Endodermal cell (in vitro differentiated cells): ENCODE results near the gene IL18R1. TPM values are rescaled to one million over a fixed set of nuclear protein-coding genes. Genes with fewer than 3 reads are reported as not detected.

Experiments
- DNase-seq: peaks from one replicate; pipeline ENCODE4 v3.0.0-alpha.2; 2017
- H3K27ac ChIP-seq: 2 replicates; pipeline ENCODE4 v1.5.1; 2013; ENCODE audit warnings: mild to moderate bottlenecking, low read depth, low read length, moderate library complexity
- H3K27me3 ChIP-seq: 2 replicates; pipeline ENCODE4 v1.6.1; 2013; ENCODE audit warnings: mild to moderate bottlenecking, low read length, moderate library complexity; ENCODE audit not compliant: insufficient read depth, control insufficient read depth, poor library complexity, severe bottlenecking
- H3K36me3 ChIP-seq: 2 replicates; pipeline ENCODE4 v1.7.0; 2013; ENCODE audit warnings: mild to moderate bottlenecking, low read length, moderate library complexity; ENCODE audit not compliant: control insufficient read depth, insufficient read depth
- H3K4me1 ChIP-seq: one replicate; pipeline ENCODE4 v1.7.0; 2013; ENCODE audit warnings: low read length; ENCODE audit not compliant: control insufficient read depth, insufficient read depth
- H3K4me3 ChIP-seq: 2 replicates; pipeline ENCODE4 v1.5.1; 2013; ENCODE audit warnings: mild to moderate bottlenecking, low read length, moderate library complexity
- H3K9ac ChIP-seq: 2 replicates; pipeline ENCODE4 v1.6.1; 2013; ENCODE audit warnings: mild to moderate bottlenecking, low read length, moderate library complexity; ENCODE audit not compliant: poor library complexity, severe bottlenecking; ENCODE audit errors: extremely low read depth
- H3K9me3 ChIP-seq: 2 replicates; pipeline ENCODE4 v1.6.1; 2013; ENCODE audit warnings: mild to moderate bottlenecking, low read length, moderate library complexity; ENCODE audit not compliant: control insufficient read depth
- H3K27ac Mint-ChIP-seq: 2 replicates; pipeline ENCODE4 v1.8.0; 2020; ENCODE audit warnings: mixed read lengths
- H3K27me3 Mint-ChIP-seq: 2 replicates; pipeline ENCODE4 v1.8.0; 2021; ENCODE audit warnings: mild to moderate bottlenecking, mixed read lengths; ENCODE audit not compliant: insufficient read depth
- H3K36me3 Mint-ChIP-seq: 2 replicates; pipeline ENCODE4 v1.8.0; 2020; ENCODE audit warnings: low read depth, mixed read lengths
- H3K4me1 Mint-ChIP-seq: 2 replicates; pipeline ENCODE4 v1.8.0; 2020; ENCODE audit warnings: mixed read lengths
- H3K4me3 Mint-ChIP-seq: 2 replicates; pipeline ENCODE4 v1.8.0; 2020; ENCODE audit warnings: mild to moderate bottlenecking, moderate library complexity, mixed read lengths
- H3K9me3 Mint-ChIP-seq: 2 replicates; pipeline ENCODE4 v1.8.0; 2020; ENCODE audit warnings: mild to moderate bottlenecking, mixed read lengths
- CTCF ChIP-seq: fragments of 200-600 bp; sonication (generic); conservative IDR thresholded peaks from 2 replicates; pipeline ENCODE4 v1.5.0; 2021; ENCODE audit warnings: antibody characterized with exemption, mild to moderate bottlenecking
- WGBS, 2 experiments: methylation state at CpG; one replicate each; pipeline versions ENCODE4 v1.1.5 to v1.1.7; 2013; ENCODE audit warnings: missing lambda C conversion rate in 2 of 2, mixed read lengths in 1 of 2; ENCODE audit not compliant: insufficient coverage in 1 of 2, insufficient read length in 1 of 2; 5-methylcytosine and 5-hydroxymethylcytosine counted together
- total RNA-seq, 2 donors: library from RNA; stranded (reverse); fragmentation: NEBNext Ultra II Directional in 1 of 2; extraction: Animal tissue kit (Norgen Biotek cat#: 25700) in 1 of 2; gene quantifications; 2 replicates in 1 of 2; 3 replicates in 1 of 2; pipeline ENCODE4 v1.2.1, GENCODE V29; 2021

IL18R1 gene
- total RNA-seq, 2 donors from 2014 or later = 2.2 to 2.4 TPM

GRCh38 chr2:102434655-102435381 lies 79.2 kb downstream of the IL18R1 start:
- Histone ChIP-seq H3K27ac (no peak overlapping the region), H3K4me1 (no peaks in the 10 kb centered on the region), H3K9me3 (no peaks in the 10 kb centered on the region), H3K27me3 (no peaks in the 10 kb centered on the region), H3K9ac (no peak overlapping the region), H3K4me3 (no peak overlapping the region), H3K36me3 (no peaks in the 10 kb centered on the region)
- no peak for DNase-seq
- Mint-ChIP-seq H3K9me3 (no peaks in the 10 kb centered on the region), H3K4me3 (no peak overlapping the region), H3K27ac (no peak overlapping the region), H3K4me1 (no peaks in the 10 kb centered on the region), H3K27me3 (no peaks in the 10 kb centered on the region), H3K36me3 (no peaks in the 10 kb centered on the region)
- 95% methylated on average over 2 of the region's 2 CpGs; no CpG with 5 or more reads in 1 of the 2 experiments for WGBS, 2 experiments
- no peak for TF ChIP-seq CTCF

- no peak for TF ChIP-seq CTCF
- no peaks in the 10 kb centered on the region for H3K36me3 Mint-ChIP-seq
- no peaks in the 10 kb centered on the region for H3K27me3 Mint-ChIP-seq
- Histone ChIP-seq H3K9ac (no peak overlapping the region), H3K4me1 (no peaks in the 10 kb centered on the region), H3K4me3 (no peak overlapping the region), H3K9me3 (no peaks in the 10 kb centered on the region), H3K27me3 (no peaks in the 10 kb centered on the region), H3K36me3 (no peaks in the 10 kb centered on the region), H3K27ac (no peak overlapping the region)
- WGBS, 2 experiments = 91% methylated on average over 2 of the region's 2 CpGs; no CpG with 5 or more reads in 1 of the 2 experiments
- H3K4me3 Mint-ChIP-seq = no peak overlapping the region
- no peak for DNase-seq
- H3K27ac Mint-ChIP-seq = no peak overlapping the region
- no peaks in the 10 kb centered on the region for H3K9me3 Mint-ChIP-seq
- no peaks in the 10 kb centered on the region for H3K4me1 Mint-ChIP-seq
These were observed 80.1 kb downstream of the IL18R1 start for GRCh38 chr2:102435741-102436140.

GRCh38 chr2:102436323-102436722 lies 80.7 kb downstream of the IL18R1 start:
- no peaks in the 10 kb centered on the region for H3K4me1 Mint-ChIP-seq
- no peak for TF ChIP-seq CTCF

More at GRCh38 chr2:102436323-102436722, 80.7 kb downstream of the IL18R1 start:
- Histone ChIP-seq H3K36me3 (no peaks in the 10 kb centered on the region), H3K4me1 (no peaks in the 10 kb centered on the region), H3K9ac (no peak overlapping the region), H3K27ac (no peak overlapping the region), H3K27me3 (no peaks in the 10 kb centered on the region), H3K9me3 (no peaks in the 10 kb centered on the region), H3K4me3 (no peak overlapping the region)
- Mint-ChIP-seq H3K36me3 (no peaks in the 10 kb centered on the region), H3K9me3 (no peaks in the 10 kb centered on the region), H3K27me3 (no peaks in the 10 kb centered on the region), H3K4me3 (no peak overlapping the region), H3K27ac (no peak overlapping the region)
- DNase-seq = no peak
- WGBS, 2 experiments = 50% methylated on average over 3 of the region's 3 CpGs; no CpG with 5 or more reads in 1 of the 2 experiments
